ENCODE data around the gene ARHGEF4. TPM values are rescaled to one million over a fixed set of nuclear protein-coding genes. Genes with fewer than 3 reads are reported as not detected.
"Not testable (repeated sequence)": the region's sequence is repeated elsewhere in the genome, so short reads cannot be mapped to it uniquely, and the experiment has no call there.

The ARHGEF4 gene
- polyA plus RNA-seq, 1 donor (not counting 4 experiments of a cell fraction or from before 2014, with no cell fraction given): 22.6 TPM

DNA sequence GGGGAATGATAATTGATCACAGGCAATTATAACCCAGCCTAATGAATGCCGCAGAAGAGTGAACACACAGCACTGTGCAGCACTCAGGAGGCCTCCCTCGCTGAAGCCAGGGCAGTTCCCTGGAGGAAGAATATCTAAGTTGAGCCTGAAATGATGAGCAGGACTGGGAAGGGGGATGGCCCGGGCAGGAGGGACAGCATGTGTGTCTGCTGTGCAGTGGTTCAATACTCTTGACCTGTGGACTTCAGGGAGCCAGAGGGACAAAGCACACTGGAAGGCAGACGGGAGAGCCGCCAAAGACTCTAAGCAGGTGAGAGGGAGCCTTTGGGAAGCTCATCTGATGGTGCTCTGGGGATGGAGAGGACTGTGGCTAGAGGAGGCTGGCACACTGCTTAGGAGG, 62.6 kb downstream of the ARHGEF4 start:
- Histone ChIP-seq H3K9ac (ENCODE audit: control insufficient read depth, extremely low read depth, insufficient read depth, low read length) (no peak overlapping the region), H3K9me1 (ENCODE audit: control insufficient read depth, extremely low read depth, insufficient read depth, low read length) (peaks cover 2% of the 10 kb centered on the region), H3K9me3 (ENCODE audit: control insufficient read depth, low read depth, low read length) (no peaks in the 10 kb centered on the region), H3K27ac (ENCODE audit: control insufficient read depth, insufficient read depth, low read length) (no peak overlapping the region), H3K4me1 (ENCODE audit: control insufficient read depth, extremely low read depth, insufficient read depth, low read length) (peaks cover 24% of the 10 kb centered on the region), H3K4me2 (ENCODE audit: control insufficient read depth, extremely low read depth, insufficient read depth, low read depth, low read length) (no peak overlapping the region), H3K27me3 (ENCODE audit: control insufficient read depth, extremely low read depth, insufficient read depth, low read length) (no peaks in the 10 kb centered on the region), H3K4me3 (ENCODE audit: control insufficient read depth in 2 of 3, extremely low read depth in 1 of 3, insufficient read depth in 2 of 3, low read depth in 1 of 3, low read length in 3 of 3) (no peak overlapping the region), H3K79me2 (ENCODE audit: control insufficient read depth, insufficient read depth, low read length) (peaks cover 16% of the 10 kb centered on the region), H3K36me3 (ENCODE audit: control insufficient read depth in 2 of 2, extremely low read depth in 1 of 2, insufficient read depth in 2 of 2, low read length in 2 of 2) (no peaks in the 10 kb centered on the region), H4K20me1 (ENCODE audit: control insufficient read depth, extremely low read depth, insufficient read depth, low read length) (no peaks in the 10 kb centered on the region), H2AFZ (ENCODE audit: control insufficient read depth, low read length) (no peak overlapping the region)
- TF ChIP-seq EZH2 (IDR thresholded peaks at IDR 0.05; ENCODE audit: low read length): no peak
- TF ChIP-seq, protein P1, sequence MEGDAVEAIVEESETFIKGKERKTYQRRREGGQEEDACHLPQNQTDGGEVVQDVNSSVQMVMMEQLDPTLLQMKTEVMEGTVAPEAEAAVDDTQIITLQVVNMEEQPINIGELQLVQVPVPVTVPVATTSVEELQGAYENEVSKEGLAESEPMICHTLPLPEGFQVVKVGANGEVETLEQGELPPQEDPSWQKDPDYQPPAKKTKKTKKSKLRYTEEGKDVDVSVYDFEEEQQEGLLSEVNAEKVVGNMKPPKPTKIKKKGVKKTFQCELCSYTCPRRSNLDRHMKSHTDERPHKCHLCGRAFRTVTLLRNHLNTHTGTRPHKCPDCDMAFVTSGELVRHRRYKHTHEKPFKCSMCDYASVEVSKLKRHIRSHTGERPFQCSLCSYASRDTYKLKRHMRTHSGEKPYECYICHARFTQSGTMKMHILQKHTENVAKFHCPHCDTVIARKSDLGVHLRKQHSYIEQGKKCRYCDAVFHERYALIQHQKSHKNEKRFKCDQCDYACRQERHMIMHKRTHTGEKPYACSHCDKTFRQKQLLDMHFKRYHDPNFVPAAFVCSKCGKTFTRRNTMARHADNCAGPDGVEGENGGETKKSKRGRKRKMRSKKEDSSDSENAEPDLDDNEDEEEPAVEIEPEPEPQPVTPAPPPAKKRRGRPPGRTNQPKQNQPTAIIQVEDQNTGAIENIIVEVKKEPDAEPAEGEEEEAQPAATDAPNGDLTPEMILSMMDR (optimal IDR thresholded peaks at IDR 0.05 in 1 of 3, IDR thresholded peaks at IDR 0.05 in 1 of 3, conservative IDR thresholded peaks at IDR 0.05 in 1 of 3; ENCODE audit: extremely low read depth in 1 of 3, insufficient read depth in 2 of 3, low read length in 3 of 3): no peak
- FAIRE-seq (no peak), DNase-seq (ENCODE audit: low read depth, low spot score) (no peak)
- dilution Hi-C loops (cut with MboI; ENCODE audit: extremely low pct_ligation_motif_present, low sequenced_read_pairs): no loop called here

DNA sequence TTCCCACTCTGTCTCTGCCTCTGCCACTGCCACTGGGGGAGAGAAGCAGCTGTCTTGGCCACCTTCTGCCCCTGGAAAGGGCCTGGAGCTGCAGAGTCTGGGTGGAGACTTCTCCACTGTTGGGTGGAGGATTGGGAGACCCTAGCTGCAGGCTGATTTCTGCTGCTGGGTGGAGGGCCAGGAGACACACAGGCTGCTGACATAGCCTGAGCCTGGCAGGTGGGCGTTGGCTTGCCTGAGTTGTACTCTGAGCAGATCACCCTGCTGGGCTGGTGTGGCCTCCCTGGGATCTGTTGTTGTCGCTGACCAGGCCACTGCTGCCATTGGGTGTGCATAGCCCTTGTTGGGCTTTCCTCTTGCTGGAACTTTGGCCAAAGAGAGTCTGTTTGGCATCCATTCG, 64.3 kb downstream of the ARHGEF4 start:
- Histone ChIP-seq H3K4me3 (ENCODE audit: control insufficient read depth in 2 of 3, extremely low read depth in 1 of 3, insufficient read depth in 2 of 3, low read depth in 1 of 3, low read length in 3 of 3) (no peak overlapping the region), H3K9me1 (ENCODE audit: control insufficient read depth, extremely low read depth, insufficient read depth, low read length) (peaks cover 2% of the 10 kb centered on the region), H2AFZ (ENCODE audit: control insufficient read depth, low read length) (no peak overlapping the region), H3K4me1 (ENCODE audit: control insufficient read depth, extremely low read depth, insufficient read depth, low read length) (peaks cover 14% of the 10 kb centered on the region), H3K9me3 (ENCODE audit: control insufficient read depth, low read depth, low read length) (no peaks in the 10 kb centered on the region), H3K79me2 (ENCODE audit: control insufficient read depth, insufficient read depth, low read length) (peaks cover 16% of the 10 kb centered on the region), H4K20me1 (ENCODE audit: control insufficient read depth, extremely low read depth, insufficient read depth, low read length) (no peaks in the 10 kb centered on the region), H3K9ac (ENCODE audit: control insufficient read depth, extremely low read depth, insufficient read depth, low read length) (no peak overlapping the region), H3K27me3 (ENCODE audit: control insufficient read depth, extremely low read depth, insufficient read depth, low read length) (no peaks in the 10 kb centered on the region), H3K4me2 (ENCODE audit: control insufficient read depth, extremely low read depth, insufficient read depth, low read depth, low read length) (no peak overlapping the region), H3K36me3 (ENCODE audit: control insufficient read depth in 2 of 2, extremely low read depth in 1 of 2, insufficient read depth in 2 of 2, low read length in 2 of 2) (no peaks in the 10 kb centered on the region), H3K27ac (ENCODE audit: control insufficient read depth, insufficient read depth, low read length) (no peak overlapping the region)
- DNase-seq (ENCODE audit: low read depth, low spot score) (no peak), FAIRE-seq (no peak)
- dilution Hi-C loops (cut with MboI; ENCODE audit: extremely low pct_ligation_motif_present, low sequenced_read_pairs): no loop called here
- TF ChIP-seq, protein P1 (optimal IDR thresholded peaks at IDR 0.05 in 1 of 3, IDR thresholded peaks at IDR 0.05 in 1 of 3, conservative IDR thresholded peaks at IDR 0.05 in 1 of 3; ENCODE audit: extremely low read depth in 1 of 3, insufficient read depth in 2 of 3, low read length in 3 of 3): no peak
- TF ChIP-seq EZH2 (IDR thresholded peaks at IDR 0.05; ENCODE audit: low read length): no peak

DNA sequence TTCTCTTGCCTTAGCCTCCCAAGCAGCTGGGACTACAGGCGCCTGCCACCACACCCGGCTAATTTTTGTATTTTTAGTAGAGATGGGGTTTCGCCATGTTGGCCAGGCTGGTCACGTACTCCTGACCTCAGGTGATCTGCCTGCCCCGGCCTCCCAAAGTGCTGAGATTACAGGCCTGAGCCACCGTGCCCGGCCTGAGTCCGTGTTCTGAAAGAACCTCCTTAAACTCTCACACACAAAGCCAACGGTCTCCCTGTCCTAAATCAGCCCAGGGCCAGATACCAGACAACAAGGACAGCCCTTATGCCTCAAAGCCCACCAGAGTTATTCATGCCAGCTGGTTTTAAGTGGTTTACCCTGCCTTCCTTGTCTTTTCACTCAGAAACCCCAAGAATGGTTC, 64.9 kb downstream of the ARHGEF4 start:
- dilution Hi-C loops (cut with MboI; ENCODE audit: extremely low pct_ligation_motif_present, low sequenced_read_pairs); DNase-seq (ENCODE audit: low read depth, low spot score); FAIRE-seq; H3K27me3 ChIP-seq (ENCODE audit: control insufficient read depth, extremely low read depth, insufficient read depth, low read length); H3K9ac ChIP-seq (ENCODE audit: control insufficient read depth, extremely low read depth, insufficient read depth, low read length); H3K27ac ChIP-seq (ENCODE audit: control insufficient read depth, insufficient read depth, low read length); H4K20me1 ChIP-seq (ENCODE audit: control insufficient read depth, extremely low read depth, insufficient read depth, low read length); H3K4me3 ChIP-seq (ENCODE audit: control insufficient read depth in 2 of 3, extremely low read depth in 1 of 3, insufficient read depth in 2 of 3, low read depth in 1 of 3, low read length in 3 of 3); H3K9me1 ChIP-seq (ENCODE audit: control insufficient read depth, extremely low read depth, insufficient read depth, low read length); H3K4me2 ChIP-seq (ENCODE audit: control insufficient read depth, extremely low read depth, insufficient read depth, low read depth, low read length); H2AFZ ChIP-seq (ENCODE audit: control insufficient read depth, low read length); H3K36me3 ChIP-seq (ENCODE audit: control insufficient read depth in 2 of 2, extremely low read depth in 1 of 2, insufficient read depth in 2 of 2, low read length in 2 of 2); H3K9me3 ChIP-seq (ENCODE audit: control insufficient read depth, low read depth, low read length): not testable (repeated sequence)
- Histone ChIP-seq H3K79me2 (ENCODE audit: control insufficient read depth, insufficient read depth, low read length) (peaks cover 13% of the 10 kb centered on the region), H3K4me1 (ENCODE audit: control insufficient read depth, extremely low read depth, insufficient read depth, low read length) (peaks cover 14% of the 10 kb centered on the region)

Data from keratinocyte (primary cell).